K562 (cell line): Measurements from ENCODE around the gene FADS6. TPM values are rescaled to one million over a fixed set of nuclear protein-coding genes. Genes with fewer than 3 reads are reported as not detected.

Experiments
- ADNP ChIP-seq: fragments of 200-800 bp; sonication (Bioruptor generic); IDR thresholded peaks from 2 replicates; pipeline ENCODE4 v1.6.1; 2016; ENCODE audit warnings: missing genetic modification characterization, missing compliant biosample characterization
- BHLHE40 ChIP-seq: IDR thresholded peaks from 2 replicates; pipeline ENCODE4 v1.6.1; 2011; ENCODE audit warnings: low read length, improper control_type of control experiment
- CREBBP ChIP-seq: IDR thresholded peaks from one replicate; pipeline ENCODE4 v1.6.1; 2012; ENCODE audit warnings: low read depth, mild to moderate bottlenecking, control low read depth, inconsistent platforms, low read length
- DLX4 ChIP-seq: fragments of 250-450 bp; sonication (Bioruptor Pico); IDR thresholded peaks from 2 replicates; pipeline ENCODE4 v1.6.1; 2021; ENCODE audit warnings: mild to moderate bottlenecking
- FOXA1 ChIP-seq: fragments of 450-650 bp; IDR thresholded peaks from 2 replicates; pipeline ENCODE4 v1.6.1; 2016; ENCODE audit warnings: mild to moderate bottlenecking, borderline replicate concordance
- FOXJ3 ChIP-seq: sonication (generic); formaldehyde crosslinking; IDR thresholded peaks from 2 replicates; pipeline ENCODE4 v1.4.0; 2020; ENCODE audit warnings: mild to moderate bottlenecking, missing genetic modification reagents
- GABPA ChIP-seq: fragments of 200-800 bp; sonication (Bioruptor generic); conservative IDR thresholded peaks from 2 replicates; pipeline ENCODE4 v1.6.1; 2016; ENCODE audit warnings: low read depth, missing genetic modification characterization, missing compliant biosample characterization
- GATA2 ChIP-seq: sonication (generic); formaldehyde crosslinking; IDR thresholded peaks from 2 replicates; pipeline ENCODE4 v1.4.0; 2020; ENCODE audit warnings: mild to moderate bottlenecking, missing genetic modification reagents
- MXD1 ChIP-seq: fragments of 250-450 bp; sonication (Bioruptor Pico); IDR thresholded peaks from 2 replicates; pipeline ENCODE4 v1.8.0; 2021; ENCODE audit warnings: borderline replicate concordance, mild to moderate bottlenecking, moderate library complexity; ENCODE audit not compliant: poor library complexity, severe bottlenecking
- NCOA2 ChIP-seq, 2 experiments: fragments of 450-650 bp; IDR thresholded peaks; 2 replicates each; pipeline ENCODE4 v1.6.1; 2018; ENCODE audit warnings: mild to moderate bottlenecking in 2 of 2, moderate library complexity in 1 of 2; ENCODE audit not compliant: partially characterized antibody in 2 of 2
- NCOA4 ChIP-seq: fragments of 450-650 bp; IDR thresholded peaks from 2 replicates; pipeline ENCODE4 v1.6.1; 2018; ENCODE audit warnings: mild to moderate bottlenecking; ENCODE audit not compliant: partially characterized antibody
- NRF1 ChIP-seq, 2 experiments: fragments of 450-650 bp; IDR thresholded peaks in 1 of 2; conservative IDR thresholded peaks in 1 of 2; 2 replicates each; pipeline ENCODE4 v1.6.1; 2014; ENCODE audit warnings: mild to moderate bottlenecking in 2 of 2
- PHB2 ChIP-seq: fragments of 450-650 bp; IDR thresholded peaks from 2 replicates; pipeline ENCODE4 v1.6.1; 2017; ENCODE audit warnings: low read depth
- RBBP5 ChIP-seq: fragments of 200-600 bp; sonication (generic); IDR thresholded peaks from 2 replicates; pipeline ENCODE4 v1.6.1; 2012; ENCODE audit warnings: borderline replicate concordance, mild to moderate bottlenecking, low read length, control low read depth, inconsistent platforms; ENCODE audit not compliant: insufficient read depth, poor library complexity, severe bottlenecking
- XRCC3 ChIP-seq: fragments of 450-650 bp; IDR thresholded peaks from 2 replicates; pipeline ENCODE4 v1.6.1; 2017; ENCODE audit warnings: mild to moderate bottlenecking, moderate library complexity
- ZBTB7A ChIP-seq: IDR thresholded peaks from 2 replicates; pipeline ENCODE4 v1.6.1; 2011; ENCODE audit warnings: low read depth, mild to moderate bottlenecking, low read length, moderate library complexity, borderline replicate concordance; ENCODE audit not compliant: control insufficient read depth
- ZNF12 ChIP-seq: sonication (generic); formaldehyde crosslinking; IDR thresholded peaks from 2 replicates; pipeline ENCODE4 v1.4.0; 2020; ENCODE audit warnings: mild to moderate bottlenecking, missing genetic modification reagents
- ZNF124 ChIP-seq: sonication (generic); formaldehyde crosslinking; IDR thresholded peaks from 2 replicates; pipeline ENCODE4 v1.8.1; 2022; ENCODE audit warnings: missing genetic modification reagents
- ZNF253 ChIP-seq: fragments of 250-450 bp; sonication (Bioruptor Pico); conservative IDR thresholded peaks from 2 replicates; pipeline ENCODE4 v1.6.1; 2021; ENCODE audit warnings: mild to moderate bottlenecking
- ZNF263 ChIP-seq: sonication (generic); formaldehyde crosslinking; IDR thresholded peaks from 2 replicates; pipeline ENCODE4 v1.8.0; 2022; ENCODE audit warnings: mild to moderate bottlenecking, missing genetic modification reagents, borderline replicate concordance
- ZNF324 ChIP-seq: fragments of 250-450 bp; sonication (Bioruptor Pico); IDR thresholded peaks from 2 replicates; pipeline ENCODE4 v1.4.0; 2020; ENCODE audit warnings: mild to moderate bottlenecking
- ZNF609 ChIP-seq: sonication (generic); formaldehyde crosslinking; IDR thresholded peaks from 2 replicates; pipeline ENCODE4 v1.8.1; 2023; ENCODE audit warnings: missing genetic modification reagents, mild to moderate bottlenecking, borderline replicate concordance
- ZNF780A ChIP-seq: fragments of 250-450 bp; sonication (Bioruptor Pico); IDR thresholded peaks from 2 replicates; pipeline ENCODE4 v1.5.0; 2021; ENCODE audit warnings: mild to moderate bottlenecking
- ZNF785 ChIP-seq: fragments of 250-450 bp; sonication (Bioruptor Pico); IDR thresholded peaks from 2 replicates; pipeline ENCODE4 v1.4.0; 2020; ENCODE audit warnings: mild to moderate bottlenecking
- ZSCAN29 ChIP-seq: fragments of 450-650 bp; IDR thresholded peaks from 2 replicates; pipeline ENCODE4 v1.6.1; 2017
- polyA plus RNA-seq, 8 experiments: library from polyadenylated mRNA; depleted of rRNA in 4 of 8; stranded (reverse) in 5 of 8; unstranded in 3 of 8; fragments of >200 nt; fragmentation: Nextera tagmentation in 2 of 8; fragmentation: Illumina TruSeq in 1 of 8; extraction: Ambion mirVana in 2 of 8; extraction: Trizol in 1 of 8; gene quantifications; 2 replicates each; pipeline versions ENCODE4 v1.2.1 to v1.2.3, GENCODE V29; 2011 to 2014; ENCODE audit warnings: inconsistent platforms in 1 of 8, missing spikeins in 1 of 8
- total RNA-seq, 7 experiments: library from RNA; depleted of rRNA in 6 of 7; stranded (reverse); fragments of >200 nt in 6 of 7; fragmentation: Illumina TruSeq in 2 of 7; extraction: Trizol in 2 of 7; gene quantifications; 2 replicates each; pipeline versions ENCODE4 v1.2.1 to v1.2.3, GENCODE V29; 2011 to 2021; ENCODE audit warnings: low replicate concordance in 1 of 7

Gene FADS6
- total and polyA plus RNA-seq, 9 of the 15 experiments (the other 6 are each of a cell fraction or from before 2014, with no cell fraction given): 0.18 to 0.22 TPM; not detected in 7

GRCh38 chr17:74923538-74924249 is 30.3 kb upstream of the FADS6 start (continued):
- TF ChIP-seq ZNF785 (CRISPR knock-in tag): no peak
- TF ChIP-seq BHLHE40: peak; percentile 37; the same call in 1 of the 2 replicates
- TF ChIP-seq ZNF263 (CRISPR knock-in tag): peak; percentile 75
- TF ChIP-seq DLX4 (CRISPR knock-in tag): no peak
- no peak for TF ChIP-seq FOXA1
- no peak for TF ChIP-seq ZNF780A (CRISPR knock-in tag)
- no peak; the same call in 1 of the 2 replicates for TF ChIP-seq ZBTB7A
- TF ChIP-seq ADNP (tag): no peak
- no peak for TF ChIP-seq GATA2
- no peak for TF ChIP-seq FOXJ3
- TF ChIP-seq NCOA2 (IDR thresholded peaks at IDR 0.05; ENCODE audit: partially characterized antibody in 2 of 2): no peak
- no peak for TF ChIP-seq MXD1 (CRISPR knock-in tag)
- TF ChIP-seq PHB2: no peak
- no peak for TF ChIP-seq NCOA4
- TF ChIP-seq ZNF609 (CRISPR knock-in tag): 0 out of 2 replicates have a peak, but pooled peaks have one; percentile 45
- no peak for TF ChIP-seq GABPA (tag)
- TF ChIP-seq ZNF324 (CRISPR knock-in tag): no peak
- no peak for TF ChIP-seq ZNF253 (CRISPR knock-in tag)
- no peak for TF ChIP-seq XRCC3
- TF ChIP-seq NRF1 (conservative IDR thresholded peaks at IDR 0.05 in 1 of 2, IDR thresholded peaks at IDR 0.05 in 1 of 2): no peak
- no peak for TF ChIP-seq ZNF124 (CRISPR knock-in tag)
- TF ChIP-seq ZSCAN29: no peak
- TF ChIP-seq RBBP5: no peak
- TF ChIP-seq ZNF12 (CRISPR knock-in tag): 0 out of 2 replicates have a peak, but pooled peaks have one; percentile 27
- TF ChIP-seq CREBBP: no peak
